HCT116 (cell line): ENCODE data around the gene FRMD4B. TPM values are rescaled to one million over a fixed set of nuclear protein-coding genes. Genes with fewer than 3 reads are reported as not detected.

Experiments used
- ATAC-seq: fragments of 200-7000 bp; cut with Tn5 transposase; 2 replicates; pipeline ENCODE4 v1.9.1; 2020; ENCODE audit warnings: mild to moderate bottlenecking, moderate library complexity
- BruUV-seq: library from RNA; stranded (reverse); fragments of 400-500 nt; replicated peaks from 2 replicates; lab custom pipeline; 2021; lab: Mats Ljungman, UMichigan
- CTCF ChIA-PET: fragments of 300-600 bp; sonication (Branson Sonifier 250); formaldehyde crosslinking; loops from one replicate; lab custom pipeline; 2021; ENCODE audit warnings: antibody characterized with exemption; lab: Charles Lee
- POLR2A ChIA-PET: fragments of 300-600, 350-600 bp; sonication (Branson Sonifier 250); formaldehyde crosslinking; loops from one replicate; lab custom pipeline; 2021; ENCODE audit warnings: antibody characterized with exemption; lab: Charles Lee
- RAD21 ChIA-PET, 2 experiments: fragments of 300-600 bp; sonication (Branson Sonifier 250); formaldehyde crosslinking; loops; one replicate each; lab custom pipeline; 2023; ENCODE audit warnings: low total read pairs in 2 of 2; ENCODE audit not compliant: uncharacterized antibody in 2 of 2, unreplicated experiment in 2 of 2, low non-redundant PET in 1 of 2; lab: Charles Lee
- DNase-seq: peaks from one replicate; pipeline ENCODE4 v3.0.0-alpha.2; 2010; ENCODE audit warnings: low read depth, low spot score
- H2AFZ ChIP-seq: fragments of 200-600 bp; shearing (Covaris generic), sonication (generic); 2 replicates; pipeline ENCODE4 v1.6.1; 2017; ENCODE audit warnings: low read depth, mixed run types, mixed read lengths, antibody characterized with exemption, low read length; ENCODE audit not compliant: poor library complexity, severe bottlenecking
- H3K27ac ChIP-seq: 2 replicates; pipeline ENCODE4 v1.5.1; 2012; ENCODE audit warnings: low read depth, low read length
- H3K27me3 ChIP-seq: fragments of 200-600 bp; sonication (generic); 2 replicates; pipeline ENCODE4 v1.6.1; 2016; ENCODE audit warnings: mixed run types, low read length, mixed read lengths; ENCODE audit not compliant: insufficient read depth
- H3K36me3 ChIP-seq, 2 experiments: fragments of 200-500 bp in 1 of 2; fragments of 200-600 bp in 1 of 2; sonication (Bioruptor generic) in 1 of 2; sonication (generic) in 1 of 2; 2 replicates each; pipeline versions ENCODE4 v1.5.1 to v1.6.1; 2014 to 2016; ENCODE audit warnings: low read length in 2 of 2, inconsistent platforms in 1 of 2, mixed read lengths in 1 of 2, mixed run types in 1 of 2; ENCODE audit not compliant: insufficient read depth in 2 of 2, control insufficient read depth in 1 of 2
- H3K4me1 ChIP-seq, 2 experiments: fragments of 200-600 bp in 1 of 2; sonication (generic) in 1 of 2; 2 replicates each; pipeline versions ENCODE4 v1.5.1 to v1.6.1; 2012 to 2017; ENCODE audit warnings: low read length in 2 of 2, inconsistent platforms in 1 of 2, mild to moderate bottlenecking in 1 of 2, mixed read lengths in 1 of 2, mixed run types in 1 of 2, moderate library complexity in 1 of 2; ENCODE audit not compliant: insufficient read depth in 2 of 2, control insufficient read depth in 1 of 2
- H3K4me2 ChIP-seq: fragments of 200-600 bp; sonication (generic); 2 replicates; pipeline ENCODE4 v1.6.1; 2017; ENCODE audit warnings: mixed run types, low read length, mixed read lengths
- H3K4me3 ChIP-seq, 2 experiments: fragments of 200-600 bp in 1 of 2; sonication (generic) in 1 of 2; replicated peaks in 1 of 2; 2 replicates each; pipeline ENCODE4 v1.5.1; 2011 to 2016; ENCODE audit warnings: low read length in 2 of 2, control low read depth in 1 of 2, low read depth in 1 of 2, mild to moderate bottlenecking in 1 of 2, mixed read lengths in 1 of 2, mixed run types in 1 of 2
- H3K79me2 ChIP-seq: fragments of 200-600 bp; sonication (generic); 2 replicates; pipeline ENCODE4 v1.6.1; 2017; ENCODE audit warnings: mild to moderate bottlenecking, mixed run types, low read length, moderate library complexity, mixed read lengths; ENCODE audit not compliant: insufficient read depth
- H3K9ac ChIP-seq: fragments of 200-600 bp; sonication (generic); 2 replicates; pipeline ENCODE4 v1.6.1; 2016; ENCODE audit warnings: low read length, mixed read lengths
- H3K9me2 ChIP-seq: fragments of 200-600 bp; sonication (generic), shearing (Covaris generic); 2 replicates; pipeline ENCODE4 v1.6.1; 2017; ENCODE audit warnings: mixed run types, mild to moderate bottlenecking, moderate library complexity; ENCODE audit not compliant: insufficient read depth
- H3K9me3 ChIP-seq, 2 experiments: fragments of 200-500 bp in 1 of 2; fragments of 200-600 bp in 1 of 2; sonication (Bioruptor generic) in 1 of 2; sonication (generic) in 1 of 2; 2 replicates each; pipeline ENCODE4 v1.6.1; 2014 to 2017; ENCODE audit warnings: low read length in 2 of 2, mixed read lengths in 2 of 2, inconsistent platforms in 1 of 2, low read depth in 1 of 2, mild to moderate bottlenecking in 1 of 2, mixed run types in 1 of 2, moderate library complexity in 1 of 2; ENCODE audit not compliant: control insufficient read depth in 1 of 2, insufficient read depth in 1 of 2
- H4K20me1 ChIP-seq: fragments of 200-600 bp; sonication (generic), shearing (Covaris generic); 2 replicates; pipeline ENCODE4 v1.6.1; 2017; ENCODE audit warnings: mixed run types, mild to moderate bottlenecking, moderate library complexity; ENCODE audit not compliant: insufficient read depth
- EGR1 ChIP-seq: IDR thresholded peaks from 2 replicates; pipeline ENCODE4 v1.6.1; 2012; ENCODE audit warnings: low read depth
- JUND ChIP-seq: IDR thresholded peaks from 2 replicates; pipeline ENCODE4 v1.6.1; 2012
- POLR2A ChIP-seq: IDR thresholded peaks from 2 replicates; pipeline ENCODE4 v1.7.0; 2011; ENCODE audit warnings: borderline replicate concordance; ENCODE audit not compliant: insufficient read depth, insufficient read length; ENCODE audit errors: extremely low read depth
- POLR2AphosphoS5 ChIP-seq: IDR thresholded peaks from 2 replicates; pipeline ENCODE4 v1.6.1; 2011; ENCODE audit warnings: mild to moderate bottlenecking, low read depth, low read length, moderate library complexity
- RAD21 ChIP-seq: IDR thresholded peaks from 2 replicates; pipeline ENCODE4 v1.6.1; 2012; ENCODE audit warnings: low read depth, mild to moderate bottlenecking
- intact Hi-C: fragments of 100-400 bp; cut with micrococcal nuclease; formaldehyde crosslinking; loops from 2 replicates; pipeline ENCODE4 v1.10.0; 2022
- total RNA-seq: library from RNA; stranded (reverse); gene quantifications from one replicate; pipeline ENCODE4 v1.2.1, GENCODE V29; 2021; ENCODE audit not compliant: unreplicated experiment

Gene FRMD4B
- total RNA-seq, 1 experiment from 2014 or later, result 2.0 TPM

DNA sequence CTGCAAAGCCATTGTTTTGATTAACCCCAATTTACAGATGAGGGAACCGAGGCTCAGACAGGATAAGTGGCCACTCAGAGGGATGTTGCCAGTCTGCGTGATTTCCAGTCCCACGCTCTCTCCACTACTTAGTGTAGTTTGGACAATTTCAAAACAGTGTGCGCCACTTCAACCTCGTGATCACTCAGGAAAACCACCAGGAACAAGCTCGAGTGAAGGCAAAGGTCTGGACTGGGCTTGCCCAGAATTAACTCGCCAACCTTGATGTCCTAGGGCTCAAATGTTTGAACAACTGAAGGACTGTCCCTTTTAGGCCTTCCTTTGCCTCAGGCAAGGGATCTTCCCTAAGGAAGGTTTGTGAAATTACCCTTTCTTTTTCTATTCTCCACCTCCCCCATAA is 139.3 kb downstream of the FRMD4B start:
- no peaks in the 10 kb centered on the region for H3K4me1 ChIP-seq
- no peaks in the 10 kb centered on the region for H3K36me3 ChIP-seq
- ChIA-PET POLR2A (no interaction called here), RAD21 (no interaction called here), CTCF (no interaction called here)
- H3K9me3 ChIP-seq, result no peaks in the 10 kb centered on the region
- H2AFZ ChIP-seq, result no peak overlapping the region
- H3K4me3 ChIP-seq, result no peak overlapping the region
- DNase-seq, result no peak
- H3K4me2 ChIP-seq, result no peak overlapping the region
- no peak for TF ChIP-seq POLR2A
- TF ChIP-seq POLR2AphosphoS5, result no peak
- no peak for TF ChIP-seq JUND
- no peaks in the 10 kb centered on the region for H3K27me3 ChIP-seq
- intact Hi-C loops, result no loop called here
- H3K9me2 ChIP-seq, result no peaks in the 10 kb centered on the region
- no peak overlapping the region for H3K27ac ChIP-seq
- H3K79me2 ChIP-seq, result no peaks in the 10 kb centered on the region
- H3K9ac ChIP-seq, result no peak overlapping the region
- ATAC-seq, result no peak
- H4K20me1 ChIP-seq, result no peaks in the 10 kb centered on the region
- BruUV-seq, result no TSS peak

GRCh38 chr3:69244039-69244438 is 141.8 kb downstream of the FRMD4B start:
- H3K4me1 ChIP-seq, result no peaks in the 10 kb centered on the region
- H3K9me3 ChIP-seq, result no peaks in the 10 kb centered on the region
- H3K27me3 ChIP-seq, result no peaks in the 10 kb centered on the region
- no peak overlapping the region for H3K4me2 ChIP-seq
- ATAC-seq (no peak), DNase-seq (no peak)
- CTCF ChIA-PET, result no interaction called here
- H3K79me2 ChIP-seq, result no peaks in the 10 kb centered on the region
- TF ChIP-seq EGR1 (no peak), RAD21 (no peak), POLR2AphosphoS5 (no peak), JUND (no peak)
- H4K20me1 ChIP-seq, result no peaks in the 10 kb centered on the region
- no peak overlapping the region for H2AFZ ChIP-seq
- H3K36me3 ChIP-seq, result no peaks in the 10 kb centered on the region
- POLR2A ChIA-PET, result interaction anchor here (0.9 to 1.1 kb wide), 2 partner anchors 8 to 11 kb away, joined by 3 read pairs; no protein-coding TSS in a partner anchor
- no peaks in the 10 kb centered on the region for H3K9me2 ChIP-seq
- H3K4me3 ChIP-seq, result no peak overlapping the region
- intact Hi-C loops, result no loop called here
- no peak overlapping the region for H3K27ac ChIP-seq
- RAD21 ChIA-PET, result no interaction called here
- H3K9ac ChIP-seq, result no peak overlapping the region
- no TSS peak for BruUV-seq
